Panc1 (cell line): Measurements from ENCODE around the gene ASXL3. TPM values are rescaled to one million over a fixed set of nuclear protein-coding genes. Genes with fewer than 3 reads are reported as not detected.

ENCODE experiments used
- ATAC-seq: fragments of 200-7000 bp; cut with Tn5 transposase; 2 replicates; pipeline ENCODE4 v1.9.1; 2020; ENCODE audit warnings: mild to moderate bottlenecking, moderate library complexity
- BruUV-seq: library from RNA; stranded (reverse); fragments of 400-500 nt; replicated peaks from 2 replicates; lab custom pipeline; 2021; lab: Mats Ljungman, UMichigan
- CTCF ChIA-PET: fragments of 300-600 bp; sonication (Branson Sonifier 250); formaldehyde crosslinking; loops from one replicate; lab custom pipeline; 2022; ENCODE audit warnings: antibody characterized with exemption; lab: Charles Lee
- POLR2A ChIA-PET: fragments of 300-600 bp; sonication (Branson Sonifier 250); formaldehyde crosslinking; loops from one replicate; lab custom pipeline; 2022; ENCODE audit warnings: antibody characterized with exemption; lab: Charles Lee
- DNase-seq: peaks from one replicate; pipeline ENCODE4 v3.0.0-alpha.2; 2010; ENCODE audit warnings: low read depth, low spot score
- H3K27ac ChIP-seq: 2 replicates; pipeline ENCODE4 v1.5.1; 2011; ENCODE audit warnings: mild to moderate bottlenecking, low read length, inconsistent platforms
- H3K27me3 ChIP-seq: fragments of 200-500 bp; sonication (Bioruptor generic); 2 replicates; pipeline ENCODE4 v1.6.0; 2014; ENCODE audit warnings: low read length, inconsistent platforms; ENCODE audit not compliant: control insufficient read depth, insufficient read depth
- H3K36me3 ChIP-seq: fragments of 200-500 bp; sonication (Bioruptor generic); 2 replicates; pipeline ENCODE4 v1.5.1; 2014; ENCODE audit warnings: inconsistent platforms, mild to moderate bottlenecking, low read length, moderate library complexity; ENCODE audit not compliant: control insufficient read depth, insufficient read depth
- H3K4me1 ChIP-seq: 2 replicates; pipeline ENCODE4 v1.5.1; 2011; ENCODE audit warnings: inconsistent platforms, mild to moderate bottlenecking, low read length, moderate library complexity; ENCODE audit not compliant: control insufficient read depth, insufficient read depth
- H3K4me3 ChIP-seq, 2 experiments: 2 replicates each; pipeline ENCODE4 v1.5.1; 2011 to 2012; ENCODE audit warnings: low read depth in 2 of 2, low read length in 2 of 2, mild to moderate bottlenecking in 2 of 2, inconsistent platforms in 1 of 2, moderate library complexity in 1 of 2
- H3K9me3 ChIP-seq: fragments of 200-500 bp; sonication (Bioruptor generic); 2 replicates; pipeline ENCODE4 v1.5.1; 2014; ENCODE audit warnings: low read depth, mild to moderate bottlenecking, inconsistent platforms, low read length, moderate library complexity; ENCODE audit not compliant: control insufficient read depth, insufficient read depth
- POLR2AphosphoS5 ChIP-seq: IDR thresholded peaks from 2 replicates; pipeline ENCODE4 v1.6.1; 2012; ENCODE audit warnings: mild to moderate bottlenecking, low read depth, low read length, moderate library complexity
- SIN3A ChIP-seq: IDR thresholded peaks from 2 replicates; pipeline ENCODE4 v1.6.1; 2012; ENCODE audit warnings: low read depth, mild to moderate bottlenecking, low read length, moderate library complexity, borderline replicate concordance; ENCODE audit not compliant: insufficient read depth
- TCF7L2 ChIP-seq: IDR thresholded peaks from 2 replicates; pipeline ENCODE4 v1.6.1; 2011; ENCODE audit warnings: mild to moderate bottlenecking, low read depth, low read length, inconsistent platforms
- in situ Hi-C: cut with HindIII; loops from 2 replicates; pipeline ENCODE4 v1.10.0; 2016; ENCODE audit warnings: low sequenced_read_pairs, low pct_unique_long_range_greater_than_20kb
- intact Hi-C: fragments of 100-400 bp; cut with micrococcal nuclease; formaldehyde crosslinking; loops from one replicate; pipeline ENCODE4 v1.10.0; 2022; ENCODE audit not compliant: unreplicated experiment
- total RNA-seq: library from RNA; stranded (reverse); gene quantifications from one replicate; pipeline ENCODE4 v1.2.1, GENCODE V29; 2021; ENCODE audit not compliant: unreplicated experiment
- TF ChIP-seq, protein P1 (sequence below), 2 experiments: IDR thresholded peaks; 2 replicates each; pipeline ENCODE4 v1.6.1; 2011 to 2012; ENCODE audit warnings: low read depth in 2 of 2, control low read depth in 1 of 2, low read length in 1 of 2, mild to moderate bottlenecking in 1 of 2, moderate library complexity in 1 of 2; ENCODE audit not compliant: insufficient read depth in 1 of 2
- TF ChIP-seq, protein P2 (sequence below): fragments of 450-650 bp; IDR thresholded peaks from 2 replicates; pipeline ENCODE4 v1.5.1; 2017; ENCODE audit warnings: mild to moderate bottlenecking

Gene ASXL3
- total RNA-seq, 1 experiment from 2014 or later = 0.74 TPM

GRCh38 chr18:33583901-33584300 is 5.9 kb downstream of the ASXL3 start:
- Histone ChIP-seq H3K27me3 (peaks cover 21% of the 10 kb centered on the region), H3K27ac (no peak overlapping the region), H3K4me3 (no peak overlapping the region), H3K9me3 (peaks cover 4% of the 10 kb centered on the region; the same call in 1 of the 2 replicates), H3K36me3 (no peaks in the 10 kb centered on the region), H3K4me1 (peaks cover 8% of the 10 kb centered on the region; the same call in 1 of the 2 replicates)
- no peak for ATAC-seq
- ChIA-PET POLR2A (no interaction called here), CTCF (no interaction called here)
- in situ Hi-C loops (no loop called here), intact Hi-C loops (no loop called here)
- no peak for TF ChIP-seq POLR2AphosphoS5
- TF ChIP-seq, protein P1, sequence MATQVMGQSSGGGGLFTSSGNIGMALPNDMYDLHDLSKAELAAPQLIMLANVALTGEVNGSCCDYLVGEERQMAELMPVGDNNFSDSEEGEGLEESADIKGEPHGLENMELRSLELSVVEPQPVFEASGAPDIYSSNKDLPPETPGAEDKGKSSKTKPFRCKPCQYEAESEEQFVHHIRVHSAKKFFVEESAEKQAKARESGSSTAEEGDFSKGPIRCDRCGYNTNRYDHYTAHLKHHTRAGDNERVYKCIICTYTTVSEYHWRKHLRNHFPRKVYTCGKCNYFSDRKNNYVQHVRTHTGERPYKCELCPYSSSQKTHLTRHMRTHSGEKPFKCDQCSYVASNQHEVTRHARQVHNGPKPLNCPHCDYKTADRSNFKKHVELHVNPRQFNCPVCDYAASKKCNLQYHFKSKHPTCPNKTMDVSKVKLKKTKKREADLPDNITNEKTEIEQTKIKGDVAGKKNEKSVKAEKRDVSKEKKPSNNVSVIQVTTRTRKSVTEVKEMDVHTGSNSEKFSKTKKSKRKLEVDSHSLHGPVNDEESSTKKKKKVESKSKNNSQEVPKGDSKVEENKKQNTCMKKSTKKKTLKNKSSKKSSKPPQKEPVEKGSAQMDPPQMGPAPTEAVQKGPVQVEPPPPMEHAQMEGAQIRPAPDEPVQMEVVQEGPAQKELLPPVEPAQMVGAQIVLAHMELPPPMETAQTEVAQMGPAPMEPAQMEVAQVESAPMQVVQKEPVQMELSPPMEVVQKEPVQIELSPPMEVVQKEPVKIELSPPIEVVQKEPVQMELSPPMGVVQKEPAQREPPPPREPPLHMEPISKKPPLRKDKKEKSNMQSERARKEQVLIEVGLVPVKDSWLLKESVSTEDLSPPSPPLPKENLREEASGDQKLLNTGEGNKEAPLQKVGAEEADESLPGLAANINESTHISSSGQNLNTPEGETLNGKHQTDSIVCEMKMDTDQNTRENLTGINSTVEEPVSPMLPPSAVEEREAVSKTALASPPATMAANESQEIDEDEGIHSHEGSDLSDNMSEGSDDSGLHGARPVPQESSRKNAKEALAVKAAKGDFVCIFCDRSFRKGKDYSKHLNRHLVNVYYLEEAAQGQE (IDR thresholded peaks at IDR 0.05; ENCODE audit: insufficient read depth in 1 of 2, low read depth in 2 of 2, low read length in 1 of 2) = no peak
- TF ChIP-seq, protein P2, sequence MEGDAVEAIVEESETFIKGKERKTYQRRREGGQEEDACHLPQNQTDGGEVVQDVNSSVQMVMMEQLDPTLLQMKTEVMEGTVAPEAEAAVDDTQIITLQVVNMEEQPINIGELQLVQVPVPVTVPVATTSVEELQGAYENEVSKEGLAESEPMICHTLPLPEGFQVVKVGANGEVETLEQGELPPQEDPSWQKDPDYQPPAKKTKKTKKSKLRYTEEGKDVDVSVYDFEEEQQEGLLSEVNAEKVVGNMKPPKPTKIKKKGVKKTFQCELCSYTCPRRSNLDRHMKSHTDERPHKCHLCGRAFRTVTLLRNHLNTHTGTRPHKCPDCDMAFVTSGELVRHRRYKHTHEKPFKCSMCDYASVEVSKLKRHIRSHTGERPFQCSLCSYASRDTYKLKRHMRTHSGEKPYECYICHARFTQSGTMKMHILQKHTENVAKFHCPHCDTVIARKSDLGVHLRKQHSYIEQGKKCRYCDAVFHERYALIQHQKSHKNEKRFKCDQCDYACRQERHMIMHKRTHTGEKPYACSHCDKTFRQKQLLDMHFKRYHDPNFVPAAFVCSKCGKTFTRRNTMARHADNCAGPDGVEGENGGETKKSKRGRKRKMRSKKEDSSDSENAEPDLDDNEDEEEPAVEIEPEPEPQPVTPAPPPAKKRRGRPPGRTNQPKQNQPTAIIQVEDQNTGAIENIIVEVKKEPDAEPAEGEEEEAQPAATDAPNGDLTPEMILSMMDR = no peak
- TF ChIP-seq SIN3A = no peak
- TF ChIP-seq TCF7L2 = no peak
- no TSS peak for BruUV-seq
- DNase-seq = no peak

DNA sequence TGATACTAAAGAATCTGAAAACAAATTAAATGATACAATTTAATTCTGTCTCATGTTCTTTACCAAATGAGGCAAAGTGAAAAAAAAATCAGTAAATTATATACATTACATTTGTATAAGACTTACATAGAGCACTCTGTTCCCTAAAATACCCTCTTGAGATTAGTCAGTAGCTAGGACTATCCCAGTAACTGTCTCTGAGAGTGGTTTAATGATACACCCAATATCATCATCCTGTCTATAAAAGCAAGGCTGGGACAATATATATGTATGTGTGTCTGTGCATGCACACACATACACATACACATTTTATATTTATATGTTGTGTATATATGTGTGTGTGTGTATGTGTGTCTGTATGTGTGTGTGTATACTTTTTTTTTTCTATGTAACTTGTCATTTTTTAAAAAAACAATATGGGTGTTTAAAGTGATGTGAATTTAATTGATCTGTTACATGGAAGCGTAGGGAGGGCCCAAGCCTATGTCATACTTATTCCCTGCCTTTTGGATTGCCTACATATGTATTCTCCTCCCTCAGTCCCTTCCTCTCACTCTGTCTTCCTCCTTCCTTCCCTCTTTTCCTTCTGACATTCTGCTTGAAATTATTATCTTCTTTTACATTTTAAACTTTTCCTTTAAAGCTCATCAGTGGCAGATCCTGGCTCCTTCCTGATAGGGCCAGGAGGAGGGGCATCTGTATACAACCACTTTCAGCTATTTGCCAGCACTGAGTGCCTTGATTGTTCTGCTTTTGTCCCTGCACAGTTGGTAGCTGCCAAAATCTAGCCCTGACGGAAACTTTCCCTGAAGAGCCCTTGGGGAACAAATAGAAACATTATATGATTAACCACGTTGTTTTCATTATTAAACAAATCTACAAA is 6.8 kb downstream of the ASXL3 start:
- CTCF ChIA-PET = no interaction called here
- in situ Hi-C loops = no loop called here

More for the DNA sequence above, 6.8 kb downstream of the ASXL3 start:
- no peak overlapping the region for H3K4me3 ChIP-seq
- ATAC-seq (no peak), DNase-seq (no peak)
- BruUV-seq = no TSS peak
- TF ChIP-seq POLR2AphosphoS5 = no peak
- TF ChIP-seq TCF7L2 = no peak
- TF ChIP-seq, protein P1 (IDR thresholded peaks at IDR 0.05; ENCODE audit: insufficient read depth in 1 of 2, low read depth in 2 of 2, low read length in 1 of 2) = no peak
- TF ChIP-seq, protein P2 = no peak
- TF ChIP-seq SIN3A = no peak
- H3K27ac ChIP-seq = no peak overlapping the region
- intact Hi-C loops = no loop called here
- peaks cover 4% of the 10 kb centered on the region for H3K9me3 ChIP-seq
- POLR2A ChIA-PET = no interaction called here
- no peaks in the 10 kb centered on the region for H3K36me3 ChIP-seq
- peaks cover 12% of the 10 kb centered on the region for H3K27me3 ChIP-seq
- H3K4me1 ChIP-seq = no peaks in the 10 kb centered on the region
